ENCODE data around the gene CRCP.

GRCh38 chr7:66189695-66190503 lies 75.3 kb downstream of the CRCP start:
- TF ChIP-seq CTCF (IDR thresholded peaks at IDR 0.05) (no peak), POLR2A (IDR thresholded peaks at IDR 0.05) (no peak), POLR2AphosphoS5 (IDR thresholded peaks at IDR 0.05; ENCODE audit: insufficient read depth in 1 of 2, low read depth in 1 of 2) (no peak)
